GM18511 (cell line): ENCODE results near the gene NPIPB2.
"Not testable (repeated sequence)": the region's sequence is repeated elsewhere in the genome, so short reads cannot be mapped to it uniquely, and the experiment has no call there.

Source experiments
- ATAC-seq: cut with Tn5 transposase; IDR thresholded peaks from one replicate; pipeline ENCODE4 v1.9.1; 2021; ENCODE audit warnings: mild to moderate bottlenecking, moderate library complexity; ENCODE audit not compliant: unreplicated experiment

NPIPB2 gene

GRCh38 chr16:11941945-11942344 lies at the start of gene NPIPB2:
Gene NPIPB2, minus strand, starts transcription at chr16:11942045. Its CDS starts 0 bp downstream, at chr16:11942045.
- not testable (repeated sequence) for ATAC-seq

- peak; percentile 67 for ATAC-seq
Observed at GRCh38 chr16:11990702-11991390, 49.0 kb upstream of the NPIPB2 start.

GRCh38 chr16:11988258-11988978 lies 46.6 kb upstream of the NPIPB2 start:
- no peak for ATAC-seq

GRCh38 chr16:11986521-11987057 lies 44.7 kb upstream of the NPIPB2 start:
- no peak for ATAC-seq

GRCh38 chr16:11985250-11985649 lies 43.4 kb upstream of the NPIPB2 start:
- no peak for ATAC-seq

- peak; percentile 55 for ATAC-seq
Observed at GRCh38 chr16:11980136-11980844, 38.4 kb upstream of the NPIPB2 start.

GRCh38 chr16:11979013-11979672 lies 37.3 kb upstream of the NPIPB2 start:
- no peak for ATAC-seq

- no peak for ATAC-seq
Observed at GRCh38 chr16:11978080-11978479, 36.2 kb upstream of the NPIPB2 start.

GRCh38 chr16:11977376-11978041 lies 35.7 kb upstream of the NPIPB2 start:
- ATAC-seq, result no peak

GRCh38 chr16:11976850-11977375 lies 35.1 kb upstream of the NPIPB2 start:
- ATAC-seq, result no peak

GRCh38 chr16:11973070-11973469 lies 31.2 kb upstream of the NPIPB2 start:
- no peak for ATAC-seq

GRCh38 chr16:11972128-11972527 lies 30.3 kb upstream of the NPIPB2 start:
- ATAC-seq, result no peak

- ATAC-seq, result not testable (repeated sequence)
Observed at GRCh38 chr16:11970292-11970691, 28.4 kb upstream of the NPIPB2 start.

GRCh38 chr16:11968577-11968976 lies 26.7 kb upstream of the NPIPB2 start:
- ATAC-seq, result no peak

GRCh38 chr16:11967195-11967911 lies 25.5 kb upstream of the NPIPB2 start:
- no peak for ATAC-seq

- no peak for ATAC-seq
Observed at GRCh38 chr16:11966173-11966572, 24.3 kb upstream of the NPIPB2 start.

- ATAC-seq, result peak; percentile 75
Observed at GRCh38 chr16:11964761-11965551, 23.1 kb upstream of the NPIPB2 start, which contains the start of gene TNFRSF17. Gene TNFRSF17, plus strand, starts transcription at chr16:11965210. Its CDS starts 115 bp downstream, at chr16:11965325.

- ATAC-seq, result no peak
Observed at GRCh38 chr16:11963706-11964105, 21.9 kb upstream of the NPIPB2 start.

- ATAC-seq, result not testable (repeated sequence)
Observed at GRCh38 chr16:11962978-11963377, 21.1 kb upstream of the NPIPB2 start.
